Ishikawa (cell line): Measurements from ENCODE around the gene HMGXB4.

Experiments used
- CREB1 ChIP-seq: IDR thresholded peaks from 2 replicates; pipeline ENCODE4 v1.6.1; 2012; ENCODE audit warnings: low read depth
- EGR1 ChIP-seq: IDR thresholded peaks from 2 replicates; pipeline ENCODE4 v1.6.1; 2012
- EP300 ChIP-seq: IDR thresholded peaks from 2 replicates; pipeline ENCODE4 v1.6.1; 2012; ENCODE audit warnings: borderline replicate concordance
- RAD21 ChIP-seq: IDR thresholded peaks from 2 replicates; pipeline ENCODE4 v1.6.1; 2012; ENCODE audit warnings: low read depth
- TAF1 ChIP-seq: IDR thresholded peaks from 2 replicates; pipeline ENCODE4 v1.6.1; 2012; ENCODE audit warnings: low read depth, mild to moderate bottlenecking
- TEAD4 ChIP-seq: IDR thresholded peaks from 2 replicates; pipeline ENCODE4 v1.6.1; 2012
- USF1 ChIP-seq: IDR thresholded peaks from 2 replicates; pipeline ENCODE4 v1.6.1; 2012
- ZBTB7A ChIP-seq: IDR thresholded peaks from 2 replicates; pipeline ENCODE4 v1.6.1; 2012; ENCODE audit warnings: low read depth
- TF ChIP-seq, protein P1 (sequence below): IDR thresholded peaks from 2 replicates; pipeline ENCODE4 v1.6.1; 2012
- TF ChIP-seq, protein P2 (sequence below): IDR thresholded peaks from 2 replicates; pipeline ENCODE4 v1.6.1; 2012; ENCODE audit warnings: low read depth, mild to moderate bottlenecking

- TF ChIP-seq CREB1 (no peak), TAF1 (no peak), EP300 (no peak), USF1 (no peak), ZBTB7A (no peak), TEAD4 (no peak), RAD21 (no peak), EGR1 (no peak)
- TF ChIP-seq, protein P1, sequence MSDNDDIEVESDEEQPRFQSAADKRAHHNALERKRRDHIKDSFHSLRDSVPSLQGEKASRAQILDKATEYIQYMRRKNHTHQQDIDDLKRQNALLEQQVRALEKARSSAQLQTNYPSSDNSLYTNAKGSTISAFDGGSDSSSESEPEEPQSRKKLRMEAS, result no peak
- TF ChIP-seq, protein P2, sequence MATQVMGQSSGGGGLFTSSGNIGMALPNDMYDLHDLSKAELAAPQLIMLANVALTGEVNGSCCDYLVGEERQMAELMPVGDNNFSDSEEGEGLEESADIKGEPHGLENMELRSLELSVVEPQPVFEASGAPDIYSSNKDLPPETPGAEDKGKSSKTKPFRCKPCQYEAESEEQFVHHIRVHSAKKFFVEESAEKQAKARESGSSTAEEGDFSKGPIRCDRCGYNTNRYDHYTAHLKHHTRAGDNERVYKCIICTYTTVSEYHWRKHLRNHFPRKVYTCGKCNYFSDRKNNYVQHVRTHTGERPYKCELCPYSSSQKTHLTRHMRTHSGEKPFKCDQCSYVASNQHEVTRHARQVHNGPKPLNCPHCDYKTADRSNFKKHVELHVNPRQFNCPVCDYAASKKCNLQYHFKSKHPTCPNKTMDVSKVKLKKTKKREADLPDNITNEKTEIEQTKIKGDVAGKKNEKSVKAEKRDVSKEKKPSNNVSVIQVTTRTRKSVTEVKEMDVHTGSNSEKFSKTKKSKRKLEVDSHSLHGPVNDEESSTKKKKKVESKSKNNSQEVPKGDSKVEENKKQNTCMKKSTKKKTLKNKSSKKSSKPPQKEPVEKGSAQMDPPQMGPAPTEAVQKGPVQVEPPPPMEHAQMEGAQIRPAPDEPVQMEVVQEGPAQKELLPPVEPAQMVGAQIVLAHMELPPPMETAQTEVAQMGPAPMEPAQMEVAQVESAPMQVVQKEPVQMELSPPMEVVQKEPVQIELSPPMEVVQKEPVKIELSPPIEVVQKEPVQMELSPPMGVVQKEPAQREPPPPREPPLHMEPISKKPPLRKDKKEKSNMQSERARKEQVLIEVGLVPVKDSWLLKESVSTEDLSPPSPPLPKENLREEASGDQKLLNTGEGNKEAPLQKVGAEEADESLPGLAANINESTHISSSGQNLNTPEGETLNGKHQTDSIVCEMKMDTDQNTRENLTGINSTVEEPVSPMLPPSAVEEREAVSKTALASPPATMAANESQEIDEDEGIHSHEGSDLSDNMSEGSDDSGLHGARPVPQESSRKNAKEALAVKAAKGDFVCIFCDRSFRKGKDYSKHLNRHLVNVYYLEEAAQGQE, result no peak
Measured at GRCh38 chr22:35308480-35309021, 51.3 kb downstream of the HMGXB4 start.
